GM19240 (cell line): ENCODE measurements around the gene PLEKHG5.
"Not testable (repeated sequence)": the region's sequence is repeated elsewhere in the genome, so short reads cannot be mapped to it uniquely, and the experiment has no call there.

ENCODE experiments used
- DNase-seq: peaks from one replicate; pipeline ENCODE4 v3.0.0; 2011; ENCODE audit warnings: low spot score; ENCODE audit not compliant: insufficient read length

PLEKHG5 gene

GRCh38 chr1:6447818-6448748, 43.4 kb downstream of the PLEKHG5 start:
- no peak for DNase-seq

- DNase-seq: no peak
Observed at GRCh38 chr1:6447016-6447817, 44.2 kb downstream of the PLEKHG5 start.

GRCh38 chr1:6446665-6447015, 44.8 kb downstream of the PLEKHG5 start:
- DNase-seq: no peak

GRCh38 chr1:6445929-6446328, 45.5 kb downstream of the PLEKHG5 start:
- not testable (repeated sequence) for DNase-seq

- no peak for DNase-seq
Observed at GRCh38 chr1:6445062-6445763, 46.3 kb downstream of the PLEKHG5 start.

GRCh38 chr1:6444377-6444776, 47.1 kb downstream of the PLEKHG5 start:
- no peak for DNase-seq

GRCh38 chr1:6443339-6444115, 47.9 kb downstream of the PLEKHG5 start:
- DNase-seq: no peak

GRCh38 chr1:6441586-6441985, 49.9 kb downstream of the PLEKHG5 start:
- no peak for DNase-seq

- no peak for DNase-seq
Observed at GRCh38 chr1:6440198-6441126, 51.0 kb downstream of the PLEKHG5 start.

GRCh38 chr1:6438047-6438525, 53.4 kb downstream of the PLEKHG5 start:
- peak; percentile 94 for DNase-seq

- not testable (repeated sequence) for DNase-seq
Observed at GRCh38 chr1:6437012-6437700, 54.3 kb downstream of the PLEKHG5 start.

GRCh38 chr1:6436277-6436676, 55.2 kb downstream of the PLEKHG5 start:
- DNase-seq: not testable (repeated sequence)

GRCh38 chr1:6435547-6435946, 55.9 kb downstream of the PLEKHG5 start:
- no peak for DNase-seq

- DNase-seq: no peak
Observed at GRCh38 chr1:6435129-6435528, 56.3 kb downstream of the PLEKHG5 start.

GRCh38 chr1:6434186-6434585, 57.3 kb downstream of the PLEKHG5 start:
- DNase-seq: no peak

GRCh38 chr1:6431645-6432579, 59.6 kb downstream of the PLEKHG5 start:
- DNase-seq: not testable (repeated sequence)

- not testable (repeated sequence) for DNase-seq
Observed at GRCh38 chr1:6429660-6430411, 61.6 kb downstream of the PLEKHG5 start.
